Keratinocyte (primary cell): Measurements from ENCODE around the gene EDEM1. TPM values are rescaled to one million over a fixed set of nuclear protein-coding genes. Genes with fewer than 3 reads are reported as not detected.

Experiments
- DNase-seq: peaks from one replicate; pipeline ENCODE4 v3.0.0-alpha.2; 2011; ENCODE audit warnings: low read depth, missing footprints, low spot score
- FAIRE-seq: peaks from 2 replicates; lab custom pipeline; 2011; peaks lifted over from hg19 to GRCh38; lab: Jason Lieb, UNC
- H2AFZ ChIP-seq: 2 replicates; pipeline ENCODE4 v1.6.0; 2012; ENCODE audit warnings: low read length, control low read depth, inconsistent platforms; ENCODE audit not compliant: control insufficient read depth
- H3K27ac ChIP-seq: 2 replicates; pipeline ENCODE4 v1.5.1; 2011; ENCODE audit warnings: low read length; ENCODE audit not compliant: control insufficient read depth, insufficient read depth
- H3K27me3 ChIP-seq: 3 replicates; pipeline ENCODE4 v1.6.0; 2011; ENCODE audit warnings: low read length; ENCODE audit not compliant: control insufficient read depth, insufficient read depth; ENCODE audit errors: extremely low read depth
- H3K36me3 ChIP-seq, 2 experiments: 2 replicates in 1 of 2; 3 replicates in 1 of 2; pipeline ENCODE4 v1.5.1; 2011; ENCODE audit warnings: low read length in 2 of 2, mild to moderate bottlenecking in 1 of 2; ENCODE audit not compliant: control insufficient read depth in 2 of 2, insufficient read depth in 2 of 2; ENCODE audit errors: extremely low read depth in 1 of 2
- H3K4me1 ChIP-seq: 3 replicates; pipeline ENCODE4 v1.5.1; 2011; ENCODE audit warnings: low read length; ENCODE audit not compliant: control insufficient read depth, insufficient read depth; ENCODE audit errors: extremely low read depth
- H3K4me2 ChIP-seq: 3 replicates; pipeline ENCODE4 v1.6.0; 2011; ENCODE audit warnings: low read depth, low read length; ENCODE audit not compliant: control insufficient read depth, insufficient read depth; ENCODE audit errors: extremely low read depth
- H3K4me3 ChIP-seq, 3 experiments: fragments of 200-600 bp in 1 of 3; sonication (generic) in 1 of 3; 2 replicates in 2 of 3; 3 replicates in 1 of 3; pipeline ENCODE4 v1.5.1; 2011 to 2016; ENCODE audit warnings: low read length in 3 of 3, mild to moderate bottlenecking in 3 of 3, control low read depth in 2 of 3, inconsistent platforms in 1 of 3, low read depth in 1 of 3, mixed read lengths in 1 of 3, mixed run types in 1 of 3, moderate library complexity in 1 of 3; ENCODE audit not compliant: control insufficient read depth in 2 of 3, insufficient read depth in 2 of 3; ENCODE audit errors: extremely low read depth in 1 of 3
- H3K79me2 ChIP-seq: 2 replicates; pipeline ENCODE4 v1.6.0; 2012; ENCODE audit warnings: low read length; ENCODE audit not compliant: control insufficient read depth, insufficient read depth
- H3K9ac ChIP-seq: 3 replicates; pipeline ENCODE4 v1.6.0; 2011; ENCODE audit warnings: low read length; ENCODE audit not compliant: control insufficient read depth, insufficient read depth; ENCODE audit errors: extremely low read depth
- H3K9me1 ChIP-seq: 3 replicates; pipeline ENCODE4 v1.6.0; 2011; ENCODE audit warnings: low read length; ENCODE audit not compliant: control insufficient read depth, insufficient read depth; ENCODE audit errors: extremely low read depth
- H3K9me3 ChIP-seq: 2 replicates; pipeline ENCODE4 v1.5.1; 2012; ENCODE audit warnings: low read depth, low read length; ENCODE audit not compliant: control insufficient read depth
- H4K20me1 ChIP-seq: 3 replicates; pipeline ENCODE4 v1.6.0; 2011; ENCODE audit warnings: low read length; ENCODE audit not compliant: control insufficient read depth, insufficient read depth; ENCODE audit errors: extremely low read depth
- CTCF ChIP-seq, 3 experiments: IDR thresholded peaks in 1 of 3; conservative IDR thresholded peaks in 1 of 3; optimal IDR thresholded peaks in 1 of 3; 2 replicates in 2 of 3; 3 replicates in 1 of 3; pipeline versions ENCODE3 to v1.5.1; 2011; ENCODE audit warnings: low read length in 3 of 3, mild to moderate bottlenecking in 3 of 3, moderate library complexity in 2 of 3, control low read depth in 1 of 3, inconsistent platforms in 1 of 3; ENCODE audit not compliant: insufficient read depth in 2 of 3; ENCODE audit errors: extremely low read depth in 1 of 3
- EZH2 ChIP-seq: IDR thresholded peaks from one replicate; pipeline ENCODE4 v1.6.1; 2012; ENCODE audit warnings: inconsistent platforms, mild to moderate bottlenecking, low read length, moderate library complexity
- dilution Hi-C: fragments of 300-500 bp; cut with MboI; formaldehyde crosslinking; loops from one replicate; pipeline ENCODE4 v1.7.0; 2020; ENCODE audit warnings: low sequenced_read_pairs; ENCODE audit not compliant: extremely low pct_ligation_motif_present
- polyA plus RNA-seq, 5 experiments: library from polyadenylated mRNA; depleted of rRNA in 3 of 5; stranded (reverse) in 3 of 5; stranded (forward) in 1 of 5; unstranded in 1 of 5; fragments of >200 nt; gene quantifications; 1 replicate in 1 of 5; 2 replicates in 3 of 5; 3 replicates in 1 of 5; pipeline versions ENCODE4 v1.2.1 to v1.2.3, GENCODE V29; 2011 to 2012; ENCODE audit warnings: missing spikeins in 2 of 5, low read depth in 1 of 5, low replicate concordance in 1 of 5

Gene EDEM1
- polyA plus RNA-seq, 1 donor (not counting 4 experiments of a cell fraction or from before 2014, with no cell fraction given), result 65.2 TPM

GRCh38 chr3:5229414-5229813 lies 41.9 kb downstream of the EDEM1 start:
- Histone ChIP-seq H3K9ac (no peak overlapping the region), H3K36me3 (no peaks in the 10 kb centered on the region), H3K4me2 (no peak overlapping the region), H3K79me2 (no peaks in the 10 kb centered on the region), H2AFZ (no peak overlapping the region), H3K4me3 (no peak overlapping the region), H3K27ac (no peak overlapping the region), H3K9me1 (no peaks in the 10 kb centered on the region), H3K27me3 (peaks cover 13% of the 10 kb centered on the region), H3K4me1 (no peaks in the 10 kb centered on the region), H3K9me3 (no peaks in the 10 kb centered on the region), H4K20me1 (no peaks in the 10 kb centered on the region)
- TF ChIP-seq EZH2, result no peak
- no peak for TF ChIP-seq CTCF (optimal IDR thresholded peaks at IDR 0.05 in 1 of 3, IDR thresholded peaks at IDR 0.05 in 1 of 3, conservative IDR thresholded peaks at IDR 0.05 in 1 of 3; ENCODE audit: extremely low read depth in 1 of 3, insufficient read depth in 2 of 3, low read length in 3 of 3)
- DNase-seq, result no peak
- no peak for FAIRE-seq
- dilution Hi-C loops, result no loop called here

- Histone ChIP-seq H3K36me3 (no peaks in the 10 kb centered on the region), H3K9me1 (no peaks in the 10 kb centered on the region), H2AFZ (no peak overlapping the region), H3K4me2 (no peak overlapping the region), H3K79me2 (no peaks in the 10 kb centered on the region), H4K20me1 (no peaks in the 10 kb centered on the region), H3K27me3 (peaks cover 13% of the 10 kb centered on the region), H3K4me1 (no peaks in the 10 kb centered on the region), H3K9me3 (no peaks in the 10 kb centered on the region), H3K4me3 (no peak overlapping the region), H3K27ac (no peak overlapping the region), H3K9ac (no peak overlapping the region)
- no peak for DNase-seq
- no peak for FAIRE-seq
- dilution Hi-C loops, result no loop called here
- TF ChIP-seq CTCF (optimal IDR thresholded peaks at IDR 0.05 in 1 of 3, IDR thresholded peaks at IDR 0.05 in 1 of 3, conservative IDR thresholded peaks at IDR 0.05 in 1 of 3; ENCODE audit: extremely low read depth in 1 of 3, insufficient read depth in 2 of 3, low read length in 3 of 3) (no peak), EZH2 (no peak)
Measured at GRCh38 chr3:5231074-5231473, 43.6 kb downstream of the EDEM1 start.
